ENCODE results near the gene SPTBN1.

SPTBN1 gene

DNA sequence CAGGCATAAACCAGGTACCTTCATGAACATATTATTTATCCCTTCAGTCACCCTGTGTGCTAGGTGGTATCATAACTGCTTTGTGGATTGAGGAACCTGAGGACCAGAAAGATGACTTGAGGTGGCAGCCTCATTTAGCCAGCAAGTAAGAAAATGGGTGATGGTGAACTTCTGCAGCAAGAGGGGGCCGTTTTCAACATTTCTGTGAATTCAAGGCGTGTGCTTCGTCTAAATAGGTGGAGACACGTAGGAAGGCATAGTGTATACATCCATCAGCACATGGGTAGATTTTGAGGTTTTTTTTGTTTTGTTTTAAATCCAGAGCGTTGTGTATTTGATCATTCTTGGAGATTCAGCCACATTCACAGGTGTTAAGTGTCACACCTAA lies 118.7 kb downstream of the SPTBN1 start:
- Histone ChIP-seq H3K9me3 (ENCODE audit: insufficient read depth, low read length) (no peaks in the 10 kb centered on the region), H3K4me3 (ENCODE audit: insufficient read length, low read depth) (no peak overlapping the region), H3K9ac (ENCODE audit: insufficient read length, low read depth) (no peak overlapping the region), H3K27me3 (ENCODE audit: insufficient read depth, insufficient read length) (no peaks in the 10 kb centered on the region), H3K36me3 (ENCODE audit: insufficient read depth, insufficient read length, low read length) (peaks cover 15% of the 10 kb centered on the region), H3K4me1 (ENCODE audit: insufficient read depth, insufficient read length) (peaks cover 8% of the 10 kb centered on the region)
- DNase-seq (ENCODE audit: low read depth, low spot score): no peak
- TF ChIP-seq SUZ12 (IDR thresholded peaks at IDR 0.05; ENCODE audit: extremely low read depth, insufficient read depth, insufficient read length) (no peak), YY1 (IDR thresholded peaks at IDR 0.05; ENCODE audit: insufficient read depth, insufficient read length) (no peak), ZNF274 (IDR thresholded peaks at IDR 0.05; ENCODE audit: low read depth, low read length) (no peak)

DNA sequence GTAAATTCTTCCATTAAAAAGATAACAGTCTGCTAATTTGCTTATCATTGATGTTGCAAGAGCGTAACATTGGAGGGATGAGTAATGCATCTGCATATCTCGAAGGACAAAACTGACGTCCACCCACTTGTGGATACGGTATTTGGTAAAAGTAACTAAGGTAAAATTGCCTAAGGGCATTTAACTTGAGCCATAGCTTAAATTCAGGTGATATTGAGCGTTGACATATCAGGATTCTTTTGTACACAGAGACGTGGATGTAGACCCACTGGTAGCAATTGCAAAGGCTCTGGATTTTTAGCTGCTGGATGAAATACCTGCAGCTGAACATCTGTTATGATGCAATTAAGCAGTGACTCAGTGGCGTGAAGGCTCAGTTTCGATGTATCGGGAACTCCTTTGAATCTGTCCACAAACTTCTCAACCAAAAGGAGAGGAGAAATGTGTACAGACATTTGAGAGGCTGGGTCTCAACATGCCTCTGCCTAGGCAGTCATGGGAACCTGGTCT lies 119.3 kb downstream of the SPTBN1 start:
- H3K4me3 ChIP-seq (ENCODE audit: insufficient read length, low read depth): no peak overlapping the region
- no peaks in the 10 kb centered on the region for H3K27me3 ChIP-seq (ENCODE audit: insufficient read depth, insufficient read length)
- H3K4me1 ChIP-seq (ENCODE audit: insufficient read depth, insufficient read length): peaks cover 8% of the 10 kb centered on the region
- peaks cover 15% of the 10 kb centered on the region for H3K36me3 ChIP-seq (ENCODE audit: insufficient read depth, insufficient read length, low read length)
- H3K9me3 ChIP-seq (ENCODE audit: insufficient read depth, low read length): no peaks in the 10 kb centered on the region
- H3K9ac ChIP-seq (ENCODE audit: insufficient read length, low read depth): no peak overlapping the region
- TF ChIP-seq YY1 (IDR thresholded peaks at IDR 0.05; ENCODE audit: insufficient read depth, insufficient read length): no peak
- no peak for TF ChIP-seq ZNF274 (IDR thresholded peaks at IDR 0.05; ENCODE audit: low read depth, low read length)
- no peak for TF ChIP-seq SUZ12 (IDR thresholded peaks at IDR 0.05; ENCODE audit: extremely low read depth, insufficient read depth, insufficient read length)
- DNase-seq (ENCODE audit: low read depth, low spot score): no peak

DNA sequence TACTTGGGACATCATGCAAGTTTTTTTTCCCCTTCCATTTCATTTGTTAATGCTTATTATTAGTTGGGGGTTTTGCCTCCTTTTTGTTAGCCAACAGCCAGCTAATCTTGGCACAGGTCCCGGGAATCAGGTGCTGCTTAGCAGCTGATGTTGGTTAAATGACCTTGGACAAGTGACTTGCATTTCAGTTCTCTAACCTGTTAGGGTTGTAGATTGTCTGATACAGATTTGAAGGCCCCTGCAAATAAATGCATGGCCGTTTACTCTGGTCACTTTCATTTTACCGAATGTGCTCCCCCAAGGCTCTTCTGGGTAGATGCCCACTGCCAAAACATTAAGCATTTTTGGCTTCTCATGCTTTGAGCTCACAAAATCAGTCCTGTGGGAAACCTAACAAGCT lies 120.9 kb downstream of the SPTBN1 start:
- no peak overlapping the region for H3K9ac ChIP-seq (ENCODE audit: insufficient read length, low read depth)

DNA sequence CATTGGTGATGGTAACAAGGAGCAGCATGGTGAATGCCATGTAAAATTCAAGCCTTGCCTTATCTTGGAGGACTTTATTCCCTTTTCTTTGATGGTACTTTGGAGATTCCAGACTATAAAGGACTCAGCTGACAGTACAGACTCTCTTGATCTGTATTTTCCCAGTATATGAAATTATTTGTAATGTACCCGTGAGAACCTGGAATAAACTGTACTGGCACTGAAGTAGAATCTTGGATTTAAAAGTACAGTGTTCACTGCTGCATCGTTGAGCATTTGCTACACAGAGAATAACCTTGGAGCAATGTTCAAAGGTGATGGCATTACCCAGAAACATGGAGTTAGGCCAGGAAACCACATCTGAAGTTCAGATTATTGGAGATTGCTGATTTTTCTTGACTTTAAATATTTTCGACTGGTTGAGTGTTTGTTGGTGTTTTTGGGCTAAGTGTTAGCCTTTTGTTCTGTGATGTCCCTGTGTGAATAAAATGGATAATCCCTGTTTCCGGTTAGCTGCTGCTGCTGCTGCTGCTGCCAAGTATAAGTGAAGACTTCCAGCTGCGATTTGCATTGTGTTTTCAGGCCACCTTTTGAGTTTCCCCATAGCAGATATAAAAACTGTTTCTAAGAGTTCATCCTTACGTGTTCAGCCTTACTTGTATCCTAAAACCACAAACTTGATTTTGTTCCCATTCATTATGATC lies 122.0 kb downstream of the SPTBN1 start:
- no peaks in the 10 kb centered on the region for H3K9me3 ChIP-seq (ENCODE audit: insufficient read depth, low read length)
- H3K9ac ChIP-seq (ENCODE audit: insufficient read length, low read depth): no peak overlapping the region
- no peak for DNase-seq (ENCODE audit: low read depth, low spot score)
- TF ChIP-seq SUZ12 (IDR thresholded peaks at IDR 0.05; ENCODE audit: extremely low read depth, insufficient read depth, insufficient read length): no peak
- TF ChIP-seq YY1 (IDR thresholded peaks at IDR 0.05; ENCODE audit: insufficient read depth, insufficient read length): no peak
- TF ChIP-seq ZNF274 (IDR thresholded peaks at IDR 0.05; ENCODE audit: low read depth, low read length): no peak
- peaks cover 8% of the 10 kb centered on the region for H3K4me1 ChIP-seq (ENCODE audit: insufficient read depth, insufficient read length)
- peaks cover 18% of the 10 kb centered on the region for H3K36me3 ChIP-seq (ENCODE audit: insufficient read depth, insufficient read length, low read length)
- no peaks in the 10 kb centered on the region for H3K27me3 ChIP-seq (ENCODE audit: insufficient read depth, insufficient read length)
- no peak overlapping the region for H3K4me3 ChIP-seq (ENCODE audit: insufficient read length, low read depth)

More for the DNA sequence above, 120.9 kb downstream of the SPTBN1 start:
- no peaks in the 10 kb centered on the region for H3K9me3 ChIP-seq (ENCODE audit: insufficient read depth, low read length)
- H3K4me1 ChIP-seq (ENCODE audit: insufficient read depth, insufficient read length): peaks cover 8% of the 10 kb centered on the region
- peaks cover 15% of the 10 kb centered on the region for H3K36me3 ChIP-seq (ENCODE audit: insufficient read depth, insufficient read length, low read length)
- DNase-seq (ENCODE audit: low read depth, low spot score): no peak
- TF ChIP-seq YY1 (IDR thresholded peaks at IDR 0.05; ENCODE audit: insufficient read depth, insufficient read length) (no peak), SUZ12 (IDR thresholded peaks at IDR 0.05; ENCODE audit: extremely low read depth, insufficient read depth, insufficient read length) (no peak), ZNF274 (IDR thresholded peaks at IDR 0.05; ENCODE audit: low read depth, low read length) (no peak)
- H3K27me3 ChIP-seq (ENCODE audit: insufficient read depth, insufficient read length): no peaks in the 10 kb centered on the region
- no peak overlapping the region for H3K4me3 ChIP-seq (ENCODE audit: insufficient read length, low read depth)

DNA sequence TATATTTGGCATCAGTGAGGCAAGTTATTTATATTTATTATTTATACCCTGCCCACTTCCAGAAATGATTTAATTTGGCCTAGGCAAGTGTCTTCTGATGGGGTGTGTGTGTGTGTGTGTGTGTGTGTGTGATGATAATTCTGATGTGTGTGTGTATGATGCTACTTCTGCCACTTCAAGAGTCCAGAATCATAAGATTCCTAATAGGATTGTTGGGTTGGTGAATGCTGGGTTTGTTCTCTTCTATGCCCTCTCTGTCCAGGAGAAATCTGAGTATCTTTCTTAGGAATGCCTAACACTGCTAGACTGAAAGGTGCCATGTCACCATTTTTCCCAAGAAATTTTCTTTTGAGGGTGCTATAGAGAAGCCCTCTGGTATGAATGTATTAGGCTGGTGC lies 122.5 kb downstream of the SPTBN1 start:
- H3K9me3 ChIP-seq (ENCODE audit: insufficient read depth, low read length): no peaks in the 10 kb centered on the region
- H3K36me3 ChIP-seq (ENCODE audit: insufficient read depth, insufficient read length, low read length): peaks cover 20% of the 10 kb centered on the region
- TF ChIP-seq YY1 (IDR thresholded peaks at IDR 0.05; ENCODE audit: insufficient read depth, insufficient read length): no peak
- TF ChIP-seq SUZ12 (IDR thresholded peaks at IDR 0.05; ENCODE audit: extremely low read depth, insufficient read depth, insufficient read length): no peak
- no peak for TF ChIP-seq ZNF274 (IDR thresholded peaks at IDR 0.05; ENCODE audit: low read depth, low read length)
- H3K27me3 ChIP-seq (ENCODE audit: insufficient read depth, insufficient read length): no peaks in the 10 kb centered on the region
- H3K4me3 ChIP-seq (ENCODE audit: insufficient read length, low read depth): no peak overlapping the region
- no peak overlapping the region for H3K9ac ChIP-seq (ENCODE audit: insufficient read length, low read depth)
- peaks cover 5% of the 10 kb centered on the region for H3K4me1 ChIP-seq (ENCODE audit: insufficient read depth, insufficient read length)
- DNase-seq (ENCODE audit: low read depth, low spot score): no peak

DNA sequence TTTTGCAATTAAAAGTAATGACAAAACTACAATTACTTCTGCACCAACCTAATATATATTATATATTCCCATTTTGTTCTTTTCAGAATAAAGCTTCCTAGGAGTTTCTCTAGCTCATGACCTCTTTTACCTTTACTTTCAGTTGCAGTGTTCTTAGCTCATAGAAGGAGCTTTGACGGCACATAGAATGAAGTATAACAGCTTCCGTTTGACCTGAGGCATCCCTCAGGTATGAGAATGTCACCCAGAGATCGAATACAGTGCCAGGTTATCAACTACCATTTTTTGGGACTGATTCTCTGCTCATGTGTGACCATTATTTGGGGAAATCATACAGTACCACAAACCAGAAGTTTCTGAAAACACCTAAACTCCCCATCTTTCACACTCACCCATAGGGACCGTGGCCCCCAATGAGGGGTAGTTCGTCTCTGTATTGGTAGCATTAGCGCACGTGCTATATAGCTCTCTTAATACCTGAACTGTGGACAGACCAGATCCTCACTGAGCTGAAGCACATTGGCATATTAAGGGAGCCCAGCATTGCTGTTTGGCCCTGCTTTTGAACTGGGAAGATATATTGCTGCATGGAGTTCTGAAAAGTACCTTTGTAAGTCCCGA lies 123.0 kb downstream of the SPTBN1 start:
- Histone ChIP-seq H3K9me3 (ENCODE audit: insufficient read depth, low read length) (no peaks in the 10 kb centered on the region), H3K36me3 (ENCODE audit: insufficient read depth, insufficient read length, low read length) (peaks cover 20% of the 10 kb centered on the region), H3K9ac (ENCODE audit: insufficient read length, low read depth) (no peak overlapping the region), H3K4me3 (ENCODE audit: insufficient read length, low read depth) (no peak overlapping the region), H3K27me3 (ENCODE audit: insufficient read depth, insufficient read length) (no peaks in the 10 kb centered on the region), H3K4me1 (ENCODE audit: insufficient read depth, insufficient read length) (peaks cover 5% of the 10 kb centered on the region)
- TF ChIP-seq YY1 (IDR thresholded peaks at IDR 0.05; ENCODE audit: insufficient read depth, insufficient read length) (no peak), ZNF274 (IDR thresholded peaks at IDR 0.05; ENCODE audit: low read depth, low read length) (no peak), SUZ12 (IDR thresholded peaks at IDR 0.05; ENCODE audit: extremely low read depth, insufficient read depth, insufficient read length) (no peak)
- no peak for DNase-seq (ENCODE audit: low read depth, low spot score)
